Measurements from ENCODE around the gene ANKRD40. TPM values are rescaled to one million over a fixed set of nuclear protein-coding genes. Genes with fewer than 3 reads are reported as not detected.

The ANKRD40 gene, protein sequence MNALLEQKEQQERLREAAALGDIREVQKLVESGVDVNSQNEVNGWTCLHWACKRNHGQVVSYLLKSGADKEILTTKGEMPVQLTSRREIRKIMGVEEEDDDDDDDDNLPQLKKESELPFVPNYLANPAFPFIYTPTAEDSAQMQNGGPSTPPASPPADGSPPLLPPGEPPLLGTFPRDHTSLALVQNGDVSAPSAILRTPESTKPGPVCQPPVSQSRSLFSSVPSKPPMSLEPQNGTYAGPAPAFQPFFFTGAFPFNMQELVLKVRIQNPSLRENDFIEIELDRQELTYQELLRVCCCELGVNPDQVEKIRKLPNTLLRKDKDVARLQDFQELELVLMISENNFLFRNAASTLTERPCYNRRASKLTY
- 10 to 100 TPM; 24.3 to 31.7 TPM for total RNA-seq
- 24.7 TPM for polyA plus RNA-seq (ENCODE audit: insufficient read depth, low read depth, low replicate concordance)
- long read RNA-seq, donor 1, full-length matches to known transcripts: 8 of 35 reads
- long read RNA-seq, donor 1, partial matches to known transcripts: 27 of 35 reads
- long read RNA-seq, donor 1, other reads (novel, unspliced or antisense): 0 of 35 reads
- long read RNA-seq, donor 2, full-length matches to known transcripts: 5 of 431 reads
- long read RNA-seq, donor 2, partial matches to known transcripts: 293 of 431 reads
- long read RNA-seq, donor 2, other reads (novel, unspliced or antisense): 133 of 431 reads

DNA sequence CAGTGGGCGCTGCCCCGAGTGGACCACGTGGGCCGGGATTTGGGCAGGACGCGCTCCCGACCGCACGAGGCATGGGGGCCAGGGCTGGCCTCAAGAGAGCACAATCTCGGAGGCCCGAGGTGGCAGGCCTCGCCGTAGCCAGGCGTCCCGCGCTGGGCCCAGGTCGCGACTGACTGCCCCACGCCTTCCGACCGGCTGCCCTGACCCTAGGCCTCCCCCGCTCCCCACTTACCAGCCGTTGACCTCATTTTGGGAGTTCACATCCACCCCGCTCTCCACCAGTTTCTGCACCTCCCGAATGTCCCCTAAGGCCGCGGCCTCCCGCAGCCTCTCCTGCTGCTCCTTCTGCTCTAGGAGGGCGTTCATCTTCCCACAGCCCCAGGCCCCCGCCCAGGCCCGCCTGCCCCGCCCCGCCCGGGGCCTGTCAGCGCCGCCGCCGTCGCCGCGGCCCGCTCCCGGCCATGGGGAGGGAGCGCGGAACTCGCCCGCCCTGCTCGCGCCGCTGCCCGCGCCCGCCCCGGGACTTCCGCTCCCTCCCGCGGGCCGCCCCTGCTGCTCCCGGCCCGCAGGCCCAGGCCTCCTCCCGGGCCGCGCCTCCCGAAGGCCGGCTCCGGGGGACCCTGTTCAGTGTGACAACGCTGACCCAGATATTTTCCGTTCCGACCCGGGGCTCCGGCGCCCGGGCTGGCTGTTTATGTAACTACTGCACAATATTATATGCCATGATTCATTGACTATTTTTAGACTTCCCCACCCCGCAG is at the start of gene ANKRD40:
Gene ANKRD40 (minus strand): TSS at position 626 of the 761 bp plus-strand sequence. CDS start 260 bp downstream, at position 366.
- DNase-seq: peak; percentile 91
- H3K36me3 ChIP-seq (ENCODE audit: low read depth, missing control alignments): no peaks in the 10 kb centered on the region
- H3K9me3 ChIP-seq: no peaks in the 10 kb centered on the region
- intact Hi-C loops (cut with DNase I; ENCODE audit: low total_unique reads): no loop called here
- WGBS, 2 donors: 0 to 1% methylated on average over 37 to 71 of the region's 74 CpGs
- H3K4me1 ChIP-seq: peaks cover 19% of the 10 kb centered on the region
- peak within 1 kb of the TSS; percentile 78 to 85 for H3K4me3 ChIP-seq
- H3K27me3 ChIP-seq: no peaks in the 10 kb centered on the region
- peak within 1 kb of the TSS; percentile 92 to 99 for H3K27ac ChIP-seq
- TF ChIP-seq POLR2A (IDR thresholded peaks at IDR 0.05): no peak
- TF ChIP-seq, protein P1, sequence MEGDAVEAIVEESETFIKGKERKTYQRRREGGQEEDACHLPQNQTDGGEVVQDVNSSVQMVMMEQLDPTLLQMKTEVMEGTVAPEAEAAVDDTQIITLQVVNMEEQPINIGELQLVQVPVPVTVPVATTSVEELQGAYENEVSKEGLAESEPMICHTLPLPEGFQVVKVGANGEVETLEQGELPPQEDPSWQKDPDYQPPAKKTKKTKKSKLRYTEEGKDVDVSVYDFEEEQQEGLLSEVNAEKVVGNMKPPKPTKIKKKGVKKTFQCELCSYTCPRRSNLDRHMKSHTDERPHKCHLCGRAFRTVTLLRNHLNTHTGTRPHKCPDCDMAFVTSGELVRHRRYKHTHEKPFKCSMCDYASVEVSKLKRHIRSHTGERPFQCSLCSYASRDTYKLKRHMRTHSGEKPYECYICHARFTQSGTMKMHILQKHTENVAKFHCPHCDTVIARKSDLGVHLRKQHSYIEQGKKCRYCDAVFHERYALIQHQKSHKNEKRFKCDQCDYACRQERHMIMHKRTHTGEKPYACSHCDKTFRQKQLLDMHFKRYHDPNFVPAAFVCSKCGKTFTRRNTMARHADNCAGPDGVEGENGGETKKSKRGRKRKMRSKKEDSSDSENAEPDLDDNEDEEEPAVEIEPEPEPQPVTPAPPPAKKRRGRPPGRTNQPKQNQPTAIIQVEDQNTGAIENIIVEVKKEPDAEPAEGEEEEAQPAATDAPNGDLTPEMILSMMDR (IDR thresholded peaks at IDR 0.05): no peak

DNA sequence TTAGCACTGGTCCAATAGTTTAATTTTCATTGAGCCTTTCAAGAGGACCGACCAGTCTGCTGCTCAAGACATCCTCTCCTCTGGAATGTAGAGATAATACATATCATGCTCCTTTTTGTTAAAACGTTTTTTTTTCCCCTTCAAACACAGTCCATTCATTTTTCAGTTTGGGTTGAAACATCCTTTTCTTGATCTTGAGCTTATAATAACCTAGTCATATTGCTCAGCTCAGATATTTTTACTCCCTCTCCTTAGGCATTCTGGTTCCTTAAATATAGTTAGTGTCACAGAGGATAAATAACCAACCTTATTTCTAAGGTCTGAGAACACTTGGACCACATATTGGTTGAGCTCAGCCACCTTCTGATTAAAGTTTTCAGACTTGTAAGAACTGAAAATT is 46.8 kb upstream of the ANKRD40 start:
- Histone ChIP-seq H3K27me3 (no peaks in the 10 kb centered on the region), H3K4me1 (peaks cover 4% of the 10 kb centered on the region), H3K27ac (no peak overlapping the region), H3K4me3 (no peak overlapping the region), H3K36me3 (ENCODE audit: low read depth, missing control alignments) (no peaks in the 10 kb centered on the region), H3K9me3 (no peaks in the 10 kb centered on the region)
- intact Hi-C loops (cut with DNase I; ENCODE audit: low total_unique reads): no loop called here
- no peak for DNase-seq
- 40 to 41% methylated on average over 2 of the region's 2 CpGs for WGBS, 2 donors
- no peak for TF ChIP-seq POLR2A (IDR thresholded peaks at IDR 0.05)

DNA sequence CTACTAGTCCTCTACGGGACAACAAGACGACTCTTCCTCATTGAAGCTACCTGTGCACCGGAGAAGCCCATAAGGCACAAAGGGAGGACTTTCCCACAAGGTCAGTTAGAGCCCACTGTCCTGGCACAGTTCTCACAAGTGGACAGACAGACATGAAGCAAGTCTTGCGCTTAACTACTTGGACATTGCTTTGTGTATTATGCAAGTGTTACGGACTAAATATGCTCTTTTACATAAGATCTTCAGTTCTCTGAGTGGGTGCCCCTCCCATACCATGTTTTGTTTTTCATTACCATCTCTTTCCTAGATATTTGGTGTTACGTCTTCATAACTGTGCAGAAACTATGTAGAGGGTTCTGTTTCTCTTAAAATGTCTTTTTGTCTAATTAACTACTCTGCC is 41.5 kb upstream of the ANKRD40 start:
- WGBS, 2 donors: 93 to 95% methylated on average over 6 of the region's 6 CpGs
- Histone ChIP-seq H3K4me1 (no peaks in the 10 kb centered on the region), H3K36me3 (ENCODE audit: low read depth, missing control alignments) (no peaks in the 10 kb centered on the region), H3K27ac (no peak overlapping the region), H3K9me3 (no peaks in the 10 kb centered on the region), H3K4me3 (no peak overlapping the region), H3K27me3 (no peaks in the 10 kb centered on the region)
- DNase-seq: no peak
- intact Hi-C loops (cut with DNase I; ENCODE audit: low total_unique reads): no loop called here
- TF ChIP-seq, protein P1 (IDR thresholded peaks at IDR 0.05): no peak
- no peak for TF ChIP-seq POLR2A (IDR thresholded peaks at IDR 0.05)

DNA sequence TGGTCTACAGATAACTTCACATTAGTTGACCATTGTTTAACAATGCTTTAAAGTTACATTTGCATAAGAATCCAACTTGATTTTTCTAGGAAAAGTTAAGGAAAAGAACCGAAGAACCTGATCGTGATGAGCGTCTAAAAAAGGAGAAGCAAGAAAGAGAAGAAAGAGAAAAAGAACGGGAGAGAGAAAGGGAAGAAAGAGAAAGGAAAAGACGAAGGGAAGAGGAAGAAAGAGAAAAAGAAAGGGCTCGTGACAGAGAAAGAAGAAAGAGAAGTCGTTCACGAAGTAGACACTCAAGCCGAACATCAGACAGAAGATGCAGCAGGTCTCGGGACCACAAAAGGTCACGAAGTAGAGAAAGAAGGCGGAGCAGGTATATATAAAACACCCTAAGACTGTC is 37.9 kb upstream of the ANKRD40 start:
- 87 to 92% methylated on average over 12 of the region's 12 CpGs for WGBS, 2 donors
- Histone ChIP-seq H3K4me1 (no peaks in the 10 kb centered on the region), H3K4me3 (no peak overlapping the region), H3K27me3 (no peaks in the 10 kb centered on the region), H3K36me3 (ENCODE audit: low read depth, missing control alignments) (no peaks in the 10 kb centered on the region), H3K9me3 (no peaks in the 10 kb centered on the region), H3K27ac (no peak overlapping the region)
- DNase-seq: no peak
- no peak for TF ChIP-seq POLR2A (IDR thresholded peaks at IDR 0.05)
- TF ChIP-seq, protein P1 (IDR thresholded peaks at IDR 0.05): no peak
- intact Hi-C loops (cut with DNase I; ENCODE audit: low total_unique reads): no loop called here

DNA sequence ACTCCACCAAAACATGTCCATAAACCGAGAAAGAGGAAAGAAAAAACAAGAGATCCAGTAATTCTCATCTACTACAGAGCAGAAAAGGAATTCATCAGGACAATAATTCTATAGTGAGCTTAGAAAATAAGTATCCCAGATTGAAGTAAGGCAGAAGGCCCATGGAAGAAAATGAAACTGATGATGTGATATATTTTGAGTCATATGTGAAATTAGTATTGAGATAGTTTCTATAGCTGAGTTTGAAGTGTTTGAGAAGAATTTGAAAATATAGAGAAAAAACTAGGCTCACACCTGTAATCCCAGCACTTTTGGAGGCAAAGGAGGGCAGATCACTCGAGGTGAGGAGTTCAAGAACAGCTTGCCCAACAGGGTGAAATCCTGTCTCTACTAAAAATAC is 31.4 kb upstream of the ANKRD40 start:
- 83 to 85% methylated on average over 2 of the region's 2 CpGs for WGBS, 2 donors
- H3K9me3 ChIP-seq: no peaks in the 10 kb centered on the region
- no peaks in the 10 kb centered on the region for H3K27me3 ChIP-seq
- no peak overlapping the region for H3K27ac ChIP-seq
- TF ChIP-seq POLR2A (IDR thresholded peaks at IDR 0.05): no peak
- TF ChIP-seq, protein P1 (IDR thresholded peaks at IDR 0.05): no peak
- intact Hi-C loops (cut with DNase I; ENCODE audit: low total_unique reads): no loop called here
- no peaks in the 10 kb centered on the region for H3K36me3 ChIP-seq (ENCODE audit: low read depth, missing control alignments)
- no peak overlapping the region for H3K4me3 ChIP-seq
- no peaks in the 10 kb centered on the region for H3K4me1 ChIP-seq
- DNase-seq: no peak
